Measurements from ENCODE around the gene ACAA2.
"Not testable (repeated sequence)": the region's sequence is repeated elsewhere in the genome, so short reads cannot be mapped to it uniquely, and the experiment has no call there.

Gene ACAA2

GRCh38 chr18:49838381-49838780 lies 25.0 kb upstream of the ACAA2 start:
- Mint-ChIP-seq H3K36me3 (ENCODE audit: low read depth) (no peaks in the 10 kb centered on the region), H3K4me3 (no peak overlapping the region), H3K27me3 (no peaks in the 10 kb centered on the region), H3K4me1 (ENCODE audit: low read depth) (no peaks in the 10 kb centered on the region), H3K9me3 (no peaks in the 10 kb centered on the region), H3K27ac (no peak overlapping the region)
- intact Hi-C loops (cut with micrococcal nuclease) = no loop called here

- H3K4me1 Mint-ChIP-seq (ENCODE audit: low read depth) = no peaks in the 10 kb centered on the region
- H3K9me3 Mint-ChIP-seq = no peaks in the 10 kb centered on the region
- H3K27me3 Mint-ChIP-seq = peaks cover under 1% of the 10 kb centered on the region
- no peak overlapping the region for H3K27ac Mint-ChIP-seq
- no peaks in the 10 kb centered on the region for H3K36me3 Mint-ChIP-seq (ENCODE audit: low read depth)
- intact Hi-C loops (cut with micrococcal nuclease) = no loop called here
- H3K4me3 Mint-ChIP-seq = no peak overlapping the region
Measured at GRCh38 chr18:49837889-49838288, 24.6 kb upstream of the ACAA2 start.

- H3K4me3 Mint-ChIP-seq; H3K4me1 Mint-ChIP-seq (ENCODE audit: low read depth); intact Hi-C loops (cut with micrococcal nuclease): not testable (repeated sequence)
Measured at GRCh38 chr18:49837316-49837835, 24.0 kb upstream of the ACAA2 start.

DNA sequence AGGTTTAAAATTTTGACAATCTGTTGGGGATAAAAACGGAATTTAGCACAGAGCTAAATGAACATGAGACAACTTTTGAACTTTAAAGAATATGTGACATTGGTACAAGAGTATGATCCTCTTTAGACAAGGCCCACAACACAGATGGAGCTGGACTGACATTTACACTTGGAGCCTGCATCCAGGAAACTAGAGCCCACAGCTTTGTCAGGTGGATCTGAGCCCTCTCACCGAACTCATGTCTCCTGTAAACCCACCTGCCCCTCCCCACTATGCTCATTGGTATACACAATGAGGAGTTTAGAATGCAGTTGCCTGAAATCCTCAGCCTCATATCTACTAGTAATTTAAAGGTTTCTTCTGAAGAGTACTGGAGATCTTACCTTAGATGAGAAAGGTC lies 22.1 kb upstream of the ACAA2 start:
- Mint-ChIP-seq H3K27ac (no peak overlapping the region), H3K9me3 (no peaks in the 10 kb centered on the region)
- intact Hi-C loops (cut with micrococcal nuclease) = no loop called here

More at GRCh38 chr18:49837316-49837835, 24.0 kb upstream of the ACAA2 start:
- not testable (repeated sequence) for H3K27ac Mint-ChIP-seq; H3K9me3 Mint-ChIP-seq; H3K27me3 Mint-ChIP-seq; H3K36me3 Mint-ChIP-seq (ENCODE audit: low read depth)

GRCh38 chr18:49834258-49834657 lies 20.9 kb upstream of the ACAA2 start:
- Mint-ChIP-seq H3K27me3 (peaks cover 1% of the 10 kb centered on the region), H3K4me3 (no peak overlapping the region), H3K9me3 (peaks cover 10% of the 10 kb centered on the region), H3K36me3 (ENCODE audit: low read depth) (no peaks in the 10 kb centered on the region), H3K4me1 (ENCODE audit: low read depth) (no peaks in the 10 kb centered on the region), H3K27ac (no peak overlapping the region)
- intact Hi-C loops (cut with micrococcal nuclease) = no loop called here

More for the DNA sequence above, 22.1 kb upstream of the ACAA2 start:
- no peak overlapping the region for H3K4me3 Mint-ChIP-seq
- peaks cover 1% of the 10 kb centered on the region for H3K27me3 Mint-ChIP-seq
- H3K36me3 Mint-ChIP-seq (ENCODE audit: low read depth) = no peaks in the 10 kb centered on the region
- H3K4me1 Mint-ChIP-seq (ENCODE audit: low read depth) = no peaks in the 10 kb centered on the region

- no peak overlapping the region for H3K27ac Mint-ChIP-seq
Measured at GRCh38 chr18:49833814-49834213, 20.5 kb upstream of the ACAA2 start.

GRCh38 chr18:49832221-49832647 lies 18.9 kb upstream of the ACAA2 start:
- no peaks in the 10 kb centered on the region for H3K4me1 Mint-ChIP-seq (ENCODE audit: low read depth)
- H3K27me3 Mint-ChIP-seq = peaks cover 1% of the 10 kb centered on the region
- H3K9me3 Mint-ChIP-seq = peaks cover 31% of the 10 kb centered on the region
- H3K27ac Mint-ChIP-seq = no peak overlapping the region
- intact Hi-C loops (cut with micrococcal nuclease) = no loop called here
- H3K4me3 Mint-ChIP-seq = no peak overlapping the region
- H3K36me3 Mint-ChIP-seq (ENCODE audit: low read depth) = no peaks in the 10 kb centered on the region

More at GRCh38 chr18:49833814-49834213, 20.5 kb upstream of the ACAA2 start:
- intact Hi-C loops (cut with micrococcal nuclease) = no loop called here
- Mint-ChIP-seq H3K36me3 (ENCODE audit: low read depth) (no peaks in the 10 kb centered on the region), H3K9me3 (peaks cover 15% of the 10 kb centered on the region), H3K27me3 (peaks cover 1% of the 10 kb centered on the region), H3K4me3 (no peak overlapping the region), H3K4me1 (ENCODE audit: low read depth) (no peaks in the 10 kb centered on the region)

DNA sequence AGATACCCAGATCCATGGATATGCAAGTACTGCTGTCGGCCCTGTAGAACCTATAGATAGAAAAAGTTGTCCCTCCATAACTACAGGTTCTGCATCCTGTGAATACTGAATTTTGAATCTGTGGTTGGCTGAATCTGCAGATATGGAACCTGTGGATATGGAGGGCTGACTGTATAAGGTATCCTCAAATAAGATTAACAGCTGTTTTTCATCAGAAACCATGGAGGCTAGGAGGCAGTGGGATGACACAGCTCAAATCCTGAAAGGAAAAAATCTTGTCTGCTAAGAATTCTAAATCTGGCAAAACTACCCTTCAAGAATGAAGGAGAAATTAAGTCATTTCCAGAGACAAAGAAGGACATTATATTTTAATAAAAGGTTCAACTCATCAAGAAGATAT lies 14.7 kb upstream of the ACAA2 start:
- H3K27ac Mint-ChIP-seq = no peak overlapping the region
- H3K36me3 Mint-ChIP-seq (ENCODE audit: low read depth) = no peaks in the 10 kb centered on the region
- peaks cover 43% of the 10 kb centered on the region for H3K9me3 Mint-ChIP-seq
- H3K4me3 Mint-ChIP-seq = no peak overlapping the region
- intact Hi-C loops (cut with micrococcal nuclease) = no loop called here
- no peaks in the 10 kb centered on the region for H3K4me1 Mint-ChIP-seq (ENCODE audit: low read depth)
- H3K27me3 Mint-ChIP-seq = peaks cover 1% of the 10 kb centered on the region

DNA sequence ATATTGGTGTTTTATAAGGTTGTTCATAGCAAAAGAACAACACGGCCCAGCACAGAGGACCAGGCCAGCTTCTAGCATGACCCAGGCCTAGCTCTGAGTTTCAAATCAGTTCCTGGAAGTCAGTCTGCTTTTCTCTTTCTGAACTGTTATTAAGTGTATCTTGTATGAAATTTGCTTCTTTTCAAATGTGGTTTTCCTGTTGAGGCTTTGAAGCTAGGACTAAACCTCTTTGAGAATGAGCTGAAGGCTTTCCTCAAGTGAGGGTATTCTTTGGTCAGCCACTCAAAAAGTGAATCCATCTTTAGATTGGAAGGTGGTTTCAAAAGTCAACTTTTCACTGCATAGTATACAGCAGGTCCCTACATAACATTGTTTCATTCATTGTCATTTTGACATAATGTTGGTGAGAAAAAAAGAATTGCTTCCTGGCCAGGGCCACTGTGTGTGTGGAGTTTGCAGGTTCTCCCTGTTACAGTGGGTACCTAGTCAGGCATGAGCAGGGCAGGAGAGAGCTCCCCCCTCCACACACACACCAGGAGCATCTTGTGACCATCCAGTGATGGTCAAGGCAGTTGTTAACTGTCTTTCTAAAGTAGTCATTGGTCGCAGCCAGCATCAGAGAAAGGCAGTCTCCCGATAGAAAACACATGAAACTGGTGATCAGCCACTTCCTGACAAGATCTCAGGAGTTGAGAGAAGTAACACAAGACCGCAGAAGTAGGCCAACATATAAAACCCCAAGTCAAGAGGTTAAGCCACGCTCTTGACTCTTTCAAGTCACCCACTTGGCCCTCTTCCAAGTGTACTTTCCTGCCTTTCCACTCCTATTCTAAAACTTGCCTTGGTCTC lies 6.7 kb upstream of the ACAA2 start:
- Mint-ChIP-seq H3K36me3 (ENCODE audit: low read depth) (peaks cover 14% of the 10 kb centered on the region), H3K27ac (no peak overlapping the region), H3K4me1 (ENCODE audit: low read depth) (peaks cover 17% of the 10 kb centered on the region), H3K4me3 (no peak overlapping the region), H3K27me3 (no peaks in the 10 kb centered on the region), H3K9me3 (no peaks in the 10 kb centered on the region)
- intact Hi-C loops (cut with micrococcal nuclease) = loop anchor here (10.0 kb wide), 1 partner anchor 465 kb away; the partner anchor contains the start of genes CXXC1 and MBD1

DNA sequence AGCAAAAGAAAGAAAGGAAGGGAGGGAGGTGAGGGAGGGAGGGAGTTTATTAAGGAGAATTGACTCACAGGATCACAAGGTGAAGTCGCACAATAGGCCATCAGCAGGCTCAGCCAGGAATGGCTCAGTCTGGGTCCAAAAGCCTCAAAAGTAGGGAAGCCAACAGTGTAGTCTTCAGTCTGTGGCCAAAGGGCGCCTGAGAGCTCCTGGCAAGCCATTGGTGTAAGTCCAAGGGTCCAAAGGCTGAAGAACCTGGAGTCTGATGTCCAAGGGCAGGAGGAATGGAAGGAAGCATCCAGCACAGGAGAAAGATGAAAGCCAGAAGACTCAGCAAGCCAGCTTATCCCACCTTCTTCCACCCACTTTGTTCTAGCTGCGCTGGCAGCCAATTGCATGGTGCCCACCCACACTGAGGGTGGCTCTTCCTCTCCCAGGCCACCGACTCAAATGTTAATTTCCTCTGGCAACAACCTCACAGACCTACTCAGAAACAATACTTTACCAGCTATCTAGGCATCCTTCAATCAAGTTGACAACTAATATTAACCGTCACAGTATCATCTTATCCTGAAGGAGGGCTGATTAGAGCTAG lies 5.8 kb upstream of the ACAA2 start:
- intact Hi-C loops (cut with micrococcal nuclease) = loop anchor here (10.0 kb wide), 1 partner anchor 466 kb away; the partner anchor contains the start of genes CXXC1 and MBD1
- Mint-ChIP-seq H3K27ac (no peak overlapping the region), H3K27me3 (no peaks in the 10 kb centered on the region), H3K36me3 (ENCODE audit: low read depth) (peaks cover 17% of the 10 kb centered on the region), H3K4me3 (no peak overlapping the region), H3K9me3 (no peaks in the 10 kb centered on the region), H3K4me1 (ENCODE audit: low read depth) (peaks cover 25% of the 10 kb centered on the region)

DNA sequence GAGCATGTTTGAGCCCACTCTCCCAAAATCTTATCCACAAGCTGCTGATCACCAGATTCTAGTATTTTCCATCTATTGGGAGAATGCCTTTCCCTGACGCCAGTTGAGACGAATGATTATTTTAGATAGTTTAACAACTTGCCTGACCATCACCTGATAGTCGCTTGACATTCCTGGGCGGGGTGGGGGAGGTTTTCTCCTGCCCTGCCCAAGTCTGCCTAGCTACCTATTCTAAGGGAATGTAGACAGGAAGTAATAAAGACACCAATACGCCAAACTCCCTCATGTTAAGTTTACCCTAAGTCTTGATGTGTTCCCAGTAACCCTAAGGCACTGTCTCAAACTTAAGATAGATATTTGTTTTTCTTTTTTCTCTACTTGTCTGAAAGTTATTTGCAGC lies 4.6 kb upstream of the ACAA2 start:
- no peaks in the 10 kb centered on the region for H3K27me3 Mint-ChIP-seq
- peaks cover 29% of the 10 kb centered on the region for H3K4me1 Mint-ChIP-seq (ENCODE audit: low read depth)
- H3K4me3 Mint-ChIP-seq = no peak overlapping the region
- H3K9me3 Mint-ChIP-seq = no peaks in the 10 kb centered on the region
- H3K36me3 Mint-ChIP-seq (ENCODE audit: low read depth) = peaks cover 23% of the 10 kb centered on the region
- no peak overlapping the region for H3K27ac Mint-ChIP-seq
- intact Hi-C loops (cut with micrococcal nuclease) = loop anchor here (10.0 kb wide), 1 partner anchor 467 kb away; the partner anchor contains the start of genes CXXC1 and MBD1

GRCh38 chr18:49815927-49816326 lies 2.6 kb upstream of the ACAA2 start:
- H3K9me3 Mint-ChIP-seq = no peaks in the 10 kb centered on the region
- peaks cover 48% of the 10 kb centered on the region for H3K4me1 Mint-ChIP-seq (ENCODE audit: low read depth)
- no peak overlapping the region for H3K27ac Mint-ChIP-seq
- H3K36me3 Mint-ChIP-seq (ENCODE audit: low read depth) = peaks cover 23% of the 10 kb centered on the region
- no peak overlapping the region for H3K4me3 Mint-ChIP-seq
- no peaks in the 10 kb centered on the region for H3K27me3 Mint-ChIP-seq
- intact Hi-C loops (cut with micrococcal nuclease) = loop anchor here (10.0 kb wide), 1 partner anchor 469 kb away; the partner anchor contains the start of genes CXXC1 and MBD1

- H3K4me3 Mint-ChIP-seq = peak overlapping the region; percentile 87
- H3K9me3 Mint-ChIP-seq = peaks cover 11% of the 10 kb centered on the region
- intact Hi-C loops (cut with micrococcal nuclease) = loop anchor here (10.0 kb wide), 1 partner anchor 471 kb away; the partner anchor contains the start of genes CXXC1 and MBD1
- H3K27ac Mint-ChIP-seq = peak overlapping the region; percentile 96
- no peaks in the 10 kb centered on the region for H3K27me3 Mint-ChIP-seq
- peaks cover 39% of the 10 kb centered on the region for H3K4me1 Mint-ChIP-seq (ENCODE audit: low read depth)
- peaks cover 29% of the 10 kb centered on the region for H3K36me3 Mint-ChIP-seq (ENCODE audit: low read depth)
Measured at GRCh38 chr18:49814147-49814499, 790 bp upstream of the ACAA2 start.

GRCh38 chr18:49813069-49813318 lies 339 bp downstream of the ACAA2 start:
- Mint-ChIP-seq H3K27ac (peak overlapping the region; percentile 96), H3K36me3 (ENCODE audit: low read depth) (peaks cover 34% of the 10 kb centered on the region)

More at GRCh38 chr18:49813069-49813318, 339 bp downstream of the ACAA2 start:
- Mint-ChIP-seq H3K27me3 (no peaks in the 10 kb centered on the region), H3K4me1 (ENCODE audit: low read depth) (peaks cover 42% of the 10 kb centered on the region), H3K9me3 (peaks cover 22% of the 10 kb centered on the region), H3K4me3 (peak overlapping the region; percentile 87)
- intact Hi-C loops (cut with micrococcal nuclease) = loop anchor here (2.0 to 10.0 kb wide), 2 partner anchors 326 to 472 kb away; partner anchors contain the start of genes C18orf32, CXXC1 and MBD1
